ENCODE measurements around the gene SH2B3.

SH2B3 gene

DNA sequence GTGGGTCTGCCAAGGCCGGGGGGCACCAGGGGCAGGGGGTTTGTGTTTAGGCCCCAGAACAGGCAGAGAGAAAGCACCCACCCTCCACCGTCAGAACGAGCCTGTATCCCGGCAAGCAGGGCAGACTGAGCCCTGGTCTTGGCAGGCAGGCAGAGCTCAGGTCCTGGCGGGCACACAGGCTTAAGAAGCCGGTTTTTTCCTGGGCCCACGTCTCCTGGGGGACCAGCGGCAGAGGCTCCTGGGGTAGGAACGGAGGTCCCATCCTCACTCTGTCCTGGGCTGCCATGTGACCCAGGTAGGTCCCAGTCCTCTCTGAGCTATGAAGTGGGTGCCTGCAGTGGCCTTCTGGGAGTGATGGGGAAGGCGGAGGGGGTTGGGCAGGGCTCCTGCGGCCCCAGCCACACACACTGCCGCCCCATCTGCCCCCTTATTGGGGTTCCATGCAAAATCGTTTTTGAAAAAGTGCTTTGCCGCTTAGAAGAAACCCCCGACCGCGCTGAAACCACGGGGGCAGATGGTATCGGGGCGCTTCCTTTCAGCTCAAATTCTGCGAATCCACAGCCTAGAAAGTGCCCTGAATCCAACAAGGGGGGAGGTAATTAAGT lies 24.2 kb downstream of the SH2B3 start:
- no peak for DNase-seq

DNA sequence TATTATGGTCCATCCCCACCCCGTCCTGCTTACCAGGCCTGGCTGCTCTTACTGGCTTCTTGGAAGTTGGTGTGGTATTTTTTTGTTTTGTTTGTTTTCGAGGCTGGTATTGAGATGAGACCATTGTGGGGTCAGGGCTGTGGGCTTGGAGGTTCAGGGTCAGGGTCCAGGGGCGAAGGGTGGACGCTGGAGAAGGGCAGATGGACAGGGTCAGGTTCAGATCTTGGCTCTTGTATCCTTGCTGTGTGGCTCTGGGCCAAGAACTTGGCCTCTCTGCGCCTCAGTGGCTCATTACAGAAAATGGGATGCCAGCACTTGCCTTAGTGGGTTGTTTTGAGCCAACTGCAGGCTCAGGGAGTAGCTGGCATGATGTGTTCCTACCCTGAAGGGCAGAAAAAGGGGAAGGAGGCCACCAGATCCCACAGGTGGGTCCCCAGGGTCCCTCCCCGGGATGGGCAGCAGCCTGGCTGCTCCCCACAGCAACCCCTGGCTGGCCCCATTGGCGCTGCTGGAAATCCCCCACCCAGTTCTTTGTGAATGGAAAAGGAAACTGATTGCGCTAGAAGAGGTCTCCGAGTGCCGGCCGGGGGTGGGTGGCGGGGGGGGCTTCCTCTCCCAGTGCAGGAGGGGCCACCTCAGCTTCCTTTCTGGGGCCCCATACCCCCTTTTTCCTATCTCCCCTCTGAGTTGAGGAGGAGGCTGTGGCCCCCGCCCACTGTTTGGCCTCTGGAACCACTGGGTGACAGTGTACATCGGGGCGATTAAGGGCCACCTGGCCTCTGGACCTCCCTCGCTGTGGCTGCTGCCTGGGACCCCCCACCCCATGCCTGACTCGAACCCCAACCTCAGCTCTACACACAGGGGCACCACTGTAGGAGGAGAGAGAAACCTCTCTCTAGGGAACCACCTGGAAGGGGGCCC lies 25.0 kb downstream of the SH2B3 start:
- no peak for DNase-seq

DNA sequence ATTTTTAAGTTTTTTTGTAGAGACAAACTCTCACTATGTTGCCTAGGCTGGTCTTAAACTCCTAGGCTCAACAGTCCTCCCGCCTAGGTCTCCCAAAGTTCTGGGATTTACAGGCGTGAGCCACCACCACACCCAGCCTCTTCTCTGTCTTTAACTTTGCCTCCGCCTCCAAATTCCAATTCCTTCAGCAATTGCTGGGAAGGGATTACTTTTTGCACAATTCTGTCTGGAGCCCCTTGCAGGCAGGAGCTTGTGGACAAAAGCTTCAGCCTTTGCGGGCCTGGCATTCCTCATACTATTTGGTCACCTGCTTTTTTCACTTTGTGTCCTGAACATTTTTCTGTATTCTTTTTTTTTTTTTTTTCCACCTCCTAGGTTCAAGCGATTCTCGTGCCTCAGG lies 26.0 kb downstream of the SH2B3 start:
- no peak for DNase-seq

DNA sequence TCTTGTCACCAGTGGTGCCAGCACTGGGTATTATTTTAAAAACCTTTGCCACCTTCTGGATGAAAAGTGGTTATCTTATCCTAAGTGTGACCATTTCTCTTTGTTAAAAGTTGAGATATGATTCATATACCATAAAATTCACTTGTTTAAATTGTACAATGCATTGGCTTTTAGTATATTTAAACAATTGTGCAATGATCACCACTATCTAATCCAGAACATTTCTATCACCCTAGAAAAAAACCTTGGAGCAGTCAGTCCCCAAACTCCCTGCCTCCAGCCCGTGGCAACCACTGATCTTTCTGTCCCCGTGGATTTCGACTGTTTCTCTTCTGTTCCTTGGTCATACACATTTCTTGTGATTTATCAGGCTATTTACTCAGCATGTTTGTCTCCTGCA lies 28.3 kb downstream of the SH2B3 start:
- no peak for DNase-seq

DNA sequence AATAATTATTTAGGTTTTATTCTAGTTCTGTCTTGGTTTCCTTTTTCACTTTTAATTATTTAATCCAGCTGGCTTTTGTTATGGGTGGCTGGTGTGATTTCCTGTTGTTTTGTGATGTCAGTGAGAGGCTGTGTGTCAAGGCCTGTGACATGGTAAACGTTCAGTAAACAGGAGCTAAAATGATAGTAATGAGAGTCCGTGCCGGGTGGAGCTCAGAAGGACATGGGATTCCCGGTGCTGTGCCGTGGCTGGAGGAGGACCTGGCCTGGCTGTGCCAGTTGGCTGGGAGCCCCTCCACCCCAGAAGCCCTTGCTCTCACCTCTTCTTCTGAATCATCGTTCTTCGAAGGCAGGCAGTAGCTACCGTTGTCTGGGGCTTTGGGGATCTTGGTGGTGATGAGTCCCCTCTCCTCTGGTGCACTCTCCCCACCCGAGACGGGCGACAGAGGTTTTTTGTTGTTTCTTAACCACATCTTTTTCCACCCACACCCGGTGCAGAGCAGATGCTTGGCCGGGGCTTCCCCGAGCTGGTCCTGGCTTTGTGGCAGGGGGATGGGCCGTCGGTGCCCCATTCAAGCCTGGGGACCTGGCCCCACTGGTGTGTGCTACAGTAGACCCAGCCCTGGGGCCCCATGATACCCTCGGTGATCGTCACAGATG lies 29.1 kb downstream of the SH2B3 start:
- DNase-seq, result peak; percentile 20 to 72

DNA sequence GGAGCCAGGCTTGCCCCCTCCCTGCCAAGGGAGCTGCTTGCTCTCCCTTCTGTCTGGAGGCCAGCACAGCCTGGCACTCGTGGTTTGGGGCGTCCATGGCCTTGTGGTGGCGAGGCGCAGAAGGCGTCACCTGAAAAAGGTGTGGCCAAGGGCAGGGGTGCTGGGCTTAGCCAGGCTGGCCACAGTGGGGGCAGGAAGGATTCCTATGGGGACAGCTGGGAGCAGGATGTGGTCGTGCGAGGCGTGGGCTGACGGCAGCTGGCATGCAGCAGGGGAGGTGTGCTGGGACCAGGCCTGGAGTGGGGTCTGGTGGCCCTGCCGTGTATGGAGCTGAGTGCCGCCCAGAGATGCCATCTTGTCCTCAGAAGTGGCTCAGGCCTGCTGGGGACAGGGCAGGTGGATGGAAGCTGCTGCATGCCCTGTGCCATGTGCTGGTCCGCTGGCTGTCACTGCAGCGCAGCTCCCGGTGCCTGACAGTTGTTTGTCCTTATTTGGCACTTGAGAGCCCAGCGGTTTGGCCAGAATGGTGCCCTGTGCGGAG lies 30.0 kb downstream of the SH2B3 start:
- DNase-seq, result peak in 1 of 2 experiments; percentile 25

DNA sequence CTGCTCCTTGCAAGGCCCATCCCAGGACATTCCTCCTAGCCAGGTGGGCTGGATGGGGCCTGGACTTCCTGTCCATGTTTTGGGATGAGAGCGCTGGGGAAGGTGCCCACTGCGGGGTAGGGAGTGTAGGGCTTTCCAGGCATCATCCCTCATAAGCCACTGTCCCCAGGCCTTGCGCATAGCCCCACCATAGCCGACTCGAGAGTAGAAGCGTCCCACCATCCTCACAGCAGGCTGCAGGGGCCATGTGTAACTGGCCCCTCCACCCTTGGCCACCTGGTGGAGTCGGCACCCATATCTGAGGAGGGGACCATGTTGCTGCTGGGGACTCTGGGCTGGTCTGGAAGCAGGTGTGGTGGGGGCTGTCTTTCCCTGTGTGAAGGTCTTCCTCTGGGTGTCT lies 30.5 kb downstream of the SH2B3 start:
- no peak for DNase-seq

DNA sequence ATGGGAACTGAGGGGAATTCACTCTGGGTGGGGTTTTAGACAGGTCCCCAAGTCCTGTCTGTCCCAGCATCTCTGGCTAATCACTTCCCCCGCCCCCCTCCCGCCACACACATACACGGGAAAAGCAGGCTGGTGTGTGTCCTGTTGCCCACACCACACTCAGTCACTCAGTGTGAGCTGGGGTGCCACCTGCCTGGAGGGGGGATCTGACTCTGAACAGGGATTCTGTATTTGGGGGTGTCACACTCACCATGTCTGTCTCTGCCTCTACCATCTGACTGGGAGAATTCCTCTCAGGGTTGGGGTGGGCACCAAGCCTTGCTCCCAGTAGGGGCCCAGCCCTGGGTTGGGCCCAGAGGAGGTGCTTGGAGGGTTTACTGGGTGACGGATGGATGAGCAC lies 31.1 kb downstream of the SH2B3 start:
- no peak for DNase-seq

DNA sequence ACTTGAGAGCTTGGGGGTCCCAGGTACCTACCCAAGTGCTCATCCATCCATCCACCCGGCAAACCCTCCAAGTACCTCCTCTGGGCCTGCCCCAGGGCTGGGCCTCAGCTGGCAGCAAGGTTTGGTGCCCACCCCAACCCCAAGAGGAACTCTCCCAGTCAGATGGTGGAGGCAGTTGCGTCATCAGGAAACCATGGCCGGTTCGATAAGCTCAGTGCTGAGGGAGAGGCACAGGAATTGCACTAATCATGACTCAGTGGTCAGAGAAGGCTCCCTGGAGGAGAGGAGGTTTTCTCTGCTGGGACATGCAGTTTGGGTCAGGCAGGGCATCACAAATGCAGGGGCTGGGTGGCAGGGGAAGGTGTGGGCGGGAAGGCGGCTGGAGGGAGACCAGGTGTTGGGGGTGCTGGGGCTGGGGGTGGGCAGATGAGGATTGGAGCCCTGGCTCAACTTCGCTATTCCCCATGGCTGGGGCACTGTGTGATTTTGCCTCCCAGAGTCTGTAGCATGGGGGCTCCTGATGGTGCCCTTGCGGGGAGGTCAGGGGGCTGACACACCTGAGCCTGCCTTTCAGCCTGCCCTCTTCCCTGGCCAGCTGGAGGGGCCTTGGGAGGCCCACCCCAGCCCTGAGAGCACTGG lies 32.2 kb downstream of the SH2B3 start:
- no peak for DNase-seq

DNA sequence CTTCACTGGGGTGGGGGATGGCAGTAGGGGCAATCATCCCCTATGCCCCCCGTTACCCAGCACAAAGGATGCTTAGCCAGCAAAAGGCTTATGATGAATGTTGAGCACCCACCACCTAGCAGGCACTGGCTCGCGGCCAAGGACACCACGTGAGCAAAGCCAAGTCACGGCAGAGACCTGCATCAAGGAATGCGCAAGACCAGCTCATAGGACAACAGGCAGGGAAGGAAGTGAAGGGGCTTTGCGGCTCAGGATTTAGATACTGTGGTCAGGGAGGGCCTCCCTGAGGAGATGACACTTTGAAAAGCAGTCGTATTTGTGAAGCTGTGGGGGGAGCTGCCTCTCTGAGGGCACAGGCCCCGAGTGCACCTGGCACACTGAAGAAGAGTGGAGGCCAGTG lies 32.8 kb downstream of the SH2B3 start:
- DNase-seq, result no peak

DNA sequence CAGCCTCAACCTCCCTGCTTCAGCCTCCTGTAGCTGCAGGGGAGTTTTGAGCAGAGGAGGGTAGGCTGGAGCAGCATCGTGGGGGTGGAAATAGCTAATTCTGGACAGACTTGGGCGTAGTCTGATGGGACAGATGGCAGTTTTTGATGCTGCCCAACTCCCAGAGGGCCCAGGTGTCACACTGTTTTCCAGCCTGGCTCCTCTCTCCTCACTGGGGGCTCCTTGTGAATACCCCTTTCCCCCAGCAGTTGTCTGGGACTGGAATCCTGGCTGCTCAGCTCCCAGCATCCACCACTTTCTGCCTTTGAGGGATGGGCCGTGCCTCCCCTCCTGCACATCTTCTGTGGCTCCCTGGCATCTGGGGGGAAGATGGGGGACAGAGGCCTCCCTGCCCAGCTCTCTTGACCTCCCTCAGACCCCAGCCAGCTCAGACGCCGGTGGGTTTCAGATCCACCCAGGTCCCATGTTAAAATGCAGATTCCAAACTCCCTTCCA lies 34.0 kb downstream of the SH2B3 start:
- no peak for DNase-seq

DNA sequence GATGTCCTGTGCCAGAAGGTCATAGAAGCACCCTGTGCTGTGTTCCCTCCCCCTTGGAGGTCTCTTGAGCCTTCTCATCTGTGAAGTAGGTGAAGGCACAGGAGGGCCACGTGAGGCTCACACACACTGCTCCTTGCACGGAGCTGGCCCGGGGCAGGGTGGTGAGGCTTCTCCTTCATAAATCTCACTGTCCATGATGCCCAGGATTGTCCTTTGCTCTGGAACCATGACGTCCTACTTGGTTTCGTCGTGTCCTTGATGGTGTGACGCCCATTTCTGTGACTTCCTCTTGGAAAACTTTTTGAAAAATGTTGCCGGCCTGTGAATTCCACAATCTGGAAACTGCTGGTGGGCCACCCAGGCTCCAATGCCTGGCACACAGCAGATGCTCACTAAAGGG lies 34.4 kb downstream of the SH2B3 start:
- DNase-seq, result no peak

DNA sequence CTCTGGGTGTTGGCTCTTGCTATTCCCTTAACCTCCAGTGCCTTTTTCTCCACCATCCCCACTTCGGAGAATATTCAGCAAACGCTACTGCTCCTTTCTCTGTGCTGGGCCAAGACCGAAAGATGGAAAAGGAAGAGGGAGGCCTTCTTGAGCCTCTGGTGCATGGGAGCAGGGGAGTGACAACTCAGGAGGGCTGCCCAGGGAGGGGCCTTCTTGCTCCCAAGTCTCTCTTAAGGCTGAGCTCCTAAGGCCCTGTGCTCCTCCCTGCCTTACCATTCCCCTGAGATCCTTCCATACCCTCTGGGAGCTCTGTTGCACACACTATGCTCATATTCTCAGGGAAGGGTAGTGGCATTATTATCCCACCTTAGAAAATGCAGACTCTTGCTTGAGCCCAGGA lies 34.9 kb downstream of the SH2B3 start:
- no peak for DNase-seq

DNA sequence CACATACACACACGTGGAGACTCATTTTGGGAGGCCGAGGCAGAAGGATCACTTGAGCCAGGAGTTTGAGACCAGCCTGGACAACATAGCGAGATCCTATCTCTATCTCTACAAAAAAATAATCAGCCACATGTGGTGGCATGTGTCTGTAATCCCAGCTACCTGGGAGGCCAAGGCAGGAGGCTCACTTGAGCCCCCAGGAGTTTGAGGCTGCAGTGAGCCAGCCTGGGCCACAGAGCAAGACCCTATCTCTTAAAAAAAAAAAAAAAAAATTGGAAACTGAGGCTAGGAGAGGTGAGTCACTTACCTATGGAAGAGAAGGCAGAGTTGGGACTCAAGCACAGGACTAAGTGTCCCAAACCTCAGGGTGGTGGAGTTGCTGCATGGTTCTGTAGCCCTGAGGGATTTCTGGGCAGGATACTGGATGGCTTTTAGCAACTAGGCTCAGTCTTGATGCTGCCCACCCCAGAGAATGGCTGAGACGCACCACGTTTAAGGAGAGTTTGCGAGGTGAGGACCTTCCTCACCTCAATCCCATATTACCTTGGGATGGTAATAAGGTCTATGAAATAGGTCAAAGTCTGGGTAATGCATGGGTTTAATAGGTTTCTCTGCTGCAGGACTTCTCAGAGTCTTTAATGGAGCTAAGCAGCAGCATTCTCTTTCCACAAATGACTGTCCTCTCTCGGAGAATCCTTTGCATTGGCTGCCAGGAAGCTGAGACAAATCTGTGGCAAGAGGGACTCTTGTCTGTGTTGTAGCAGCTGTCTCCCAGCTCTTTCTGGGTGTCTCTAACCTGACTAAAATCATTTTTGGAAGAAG lies 35.6 kb downstream of the SH2B3 start:
- DNase-seq, result no peak

DNA sequence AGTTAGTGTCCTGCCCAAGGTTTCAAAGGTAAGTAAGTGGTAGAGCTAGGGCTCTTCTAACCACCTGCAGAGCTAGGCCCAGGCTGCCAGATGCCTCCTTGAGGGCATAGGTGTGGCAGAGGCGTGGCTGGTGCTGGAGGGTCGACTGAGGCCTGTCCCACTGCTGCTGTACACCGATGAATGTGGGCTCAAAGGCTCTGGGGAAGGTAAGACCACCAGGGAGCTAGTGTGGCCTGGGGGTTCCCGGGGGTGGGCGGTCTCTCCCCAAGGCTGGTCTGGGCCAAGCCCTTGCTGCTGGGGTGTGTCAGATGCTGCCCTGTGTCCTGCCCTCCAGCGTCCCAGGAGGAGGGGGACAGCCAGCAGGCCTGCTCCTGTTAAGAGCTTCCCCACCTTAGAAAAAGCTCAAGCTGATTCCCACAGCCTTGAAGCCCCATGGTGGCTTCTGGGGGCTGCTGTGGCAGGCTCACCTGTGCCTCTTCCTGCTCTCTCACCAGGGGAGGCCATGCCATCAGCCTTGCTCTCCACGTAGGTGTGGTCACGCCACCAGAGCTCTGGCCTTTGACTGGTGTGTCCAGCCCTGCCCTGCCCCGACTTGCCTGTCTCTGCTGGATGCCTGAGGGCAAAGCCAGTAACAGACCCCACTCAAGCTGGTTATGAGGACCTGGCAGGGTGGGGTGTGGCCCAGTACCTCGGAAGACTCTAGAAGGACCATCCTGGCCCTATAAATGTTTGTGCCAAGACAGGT lies 36.8 kb downstream of the SH2B3 start:
- DNase-seq, result no peak

DNA sequence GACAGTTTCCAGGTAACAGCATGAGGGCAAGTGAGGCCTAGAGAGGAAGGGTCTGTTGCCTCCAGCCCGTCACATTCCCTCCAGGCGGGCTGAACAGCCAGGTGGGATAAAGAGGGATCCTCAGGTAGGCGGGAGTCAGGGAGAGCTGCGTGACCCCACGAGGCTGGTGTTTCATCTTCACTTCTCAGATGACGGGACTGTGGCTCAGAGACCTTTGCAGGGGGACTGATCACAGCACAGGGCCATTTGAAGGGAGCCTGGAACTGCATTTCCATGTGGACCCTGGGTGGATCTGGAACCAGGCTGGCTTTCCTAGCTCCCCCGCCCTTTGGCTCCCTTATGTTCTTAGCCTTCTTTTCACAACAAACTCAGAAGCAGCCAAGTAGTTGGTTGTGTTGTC lies 37.4 kb downstream of the SH2B3 start:
- no peak for DNase-seq

DNA sequence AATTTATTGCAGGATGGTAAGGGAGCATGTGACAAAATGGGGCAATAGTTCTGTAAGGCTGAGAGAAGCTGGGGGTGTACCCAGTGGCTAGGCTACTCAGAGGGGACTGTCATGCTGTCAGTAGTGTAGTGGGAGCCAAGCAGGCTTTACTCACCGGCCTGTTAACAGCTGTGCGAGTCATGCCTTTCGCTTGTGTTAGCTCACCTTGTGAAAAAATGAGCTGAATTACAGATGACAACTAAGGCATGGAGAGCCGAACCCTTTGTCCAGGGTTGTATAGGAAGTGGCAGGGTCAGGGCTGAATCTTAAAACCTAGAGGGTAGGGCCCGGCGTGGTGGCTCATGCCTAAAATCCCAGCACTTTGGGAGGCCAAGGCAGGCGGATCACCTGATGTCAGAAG lies 37.9 kb downstream of the SH2B3 start:
- DNase-seq, result no peak

DNA sequence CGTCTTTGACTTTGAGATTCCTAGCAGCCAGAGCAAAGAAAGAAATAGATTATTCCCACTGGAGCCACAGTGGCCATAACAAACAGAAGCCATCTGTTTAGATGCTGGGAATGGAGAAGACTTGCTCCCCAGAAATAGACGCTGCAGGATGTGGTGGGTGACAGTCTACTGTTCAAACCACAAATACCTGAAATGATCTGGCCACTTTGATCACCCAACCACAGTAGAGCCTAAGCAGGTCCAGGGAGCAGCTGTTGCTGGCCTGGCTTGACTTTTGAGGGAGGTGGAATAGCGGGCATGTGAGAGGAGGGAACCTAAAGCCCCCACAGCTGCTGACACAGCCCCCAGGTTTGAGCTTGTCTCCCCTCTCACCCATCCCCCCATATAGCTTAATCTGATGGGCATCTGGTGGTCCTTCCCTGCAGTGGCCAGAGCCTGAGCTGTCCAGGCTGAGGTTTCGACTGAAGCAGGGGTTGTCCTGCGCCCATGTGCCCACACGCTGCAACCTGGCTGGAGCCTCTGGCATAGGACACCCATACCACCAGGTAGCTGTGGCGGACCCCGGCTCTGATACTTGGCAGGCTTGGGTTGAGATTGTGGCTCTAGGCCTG lies 38.7 kb downstream of the SH2B3 start:
- no peak for DNase-seq

DNA sequence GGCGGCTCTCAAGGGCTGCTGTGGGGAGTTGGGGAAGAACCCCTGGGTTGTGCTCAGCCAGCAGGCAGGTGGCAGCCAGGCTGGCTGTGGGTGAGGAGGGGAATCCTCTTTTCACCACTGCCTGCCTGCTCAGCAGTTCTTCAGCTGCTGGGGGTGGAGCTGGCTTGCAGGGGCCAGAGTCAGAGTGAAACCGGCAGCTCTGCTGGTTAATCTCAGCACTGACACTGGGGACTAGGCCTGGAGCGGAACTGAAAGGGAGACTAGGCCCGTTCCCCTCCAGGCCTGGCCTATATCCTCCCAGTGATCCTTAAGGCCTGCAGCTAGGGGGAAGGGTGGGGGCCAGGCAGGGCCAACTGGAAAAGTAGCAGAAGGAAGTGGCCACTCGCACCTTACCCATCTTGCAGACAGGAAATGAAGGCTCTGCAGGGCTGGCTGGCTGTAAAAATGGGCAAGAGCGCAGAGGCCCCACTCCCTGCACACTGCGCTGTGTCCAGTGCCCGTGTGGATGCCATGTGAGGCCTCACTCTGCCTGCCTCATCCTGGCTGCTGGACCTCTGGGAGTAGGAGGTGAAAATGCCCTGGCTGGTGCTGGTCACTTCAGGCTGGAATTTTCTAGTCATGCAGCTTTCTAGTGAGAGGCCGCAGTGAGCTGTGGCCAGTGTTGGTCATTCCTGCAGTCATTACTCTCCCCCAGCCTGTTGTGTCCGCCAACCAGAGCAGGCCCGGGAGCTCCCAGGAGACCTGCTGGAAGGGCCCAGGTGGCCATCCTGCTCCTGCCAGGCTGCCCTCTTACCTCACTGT lies 39.4 kb downstream of the SH2B3 start:
- DNase-seq, result peak in 1 of 2 experiments; percentile 9
